Chondrocyte (in vitro differentiated cells): ENCODE data around the gene LTBP2. TPM values are rescaled to one million over a fixed set of nuclear protein-coding genes. Genes with fewer than 3 reads are reported as not detected.

Source experiments
- DNase-seq: peaks from one replicate; pipeline ENCODE4 v3.0.0; 2021; ENCODE audit warnings: mixed read lengths, low spot score
- H3K27ac Mint-ChIP-seq: one replicate; pipeline ENCODE4 v1.8.0; 2021; ENCODE audit warnings: mild to moderate bottlenecking, moderate library complexity, mixed read lengths; ENCODE audit not compliant: unreplicated experiment
- H3K27me3 Mint-ChIP-seq: 2 replicates; pipeline ENCODE4 v1.8.0; 2021; ENCODE audit warnings: low read depth, mixed read lengths
- H3K36me3 Mint-ChIP-seq: 2 replicates; pipeline ENCODE4 v1.8.0; 2021; ENCODE audit warnings: low read depth, mixed read lengths
- H3K4me1 Mint-ChIP-seq: 2 replicates; pipeline ENCODE4 v1.8.0; 2021; ENCODE audit warnings: low read depth, mild to moderate bottlenecking, mixed read lengths
- H3K4me3 Mint-ChIP-seq: one replicate; pipeline ENCODE4 v1.8.0; 2021; ENCODE audit warnings: mild to moderate bottlenecking, moderate library complexity, mixed read lengths; ENCODE audit not compliant: unreplicated experiment
- H3K9me3 Mint-ChIP-seq: 2 replicates; pipeline ENCODE4 v1.8.0; 2021; ENCODE audit warnings: low read depth, mixed read lengths
- total RNA-seq: library from RNA; stranded (reverse); gene quantifications from 3 replicates; pipeline ENCODE4 v1.2.1, GENCODE V29; 2021
- TF ChIP-seq, protein P1 (sequence below): fragments of 200-600 bp; sonication (generic); IDR thresholded peaks from 2 replicates; pipeline ENCODE4 v1.5.0; 2021; ENCODE audit warnings: antibody characterized with exemption, mild to moderate bottlenecking, moderate library complexity

The LTBP2 gene
- total RNA-seq, 1 donor from 2014 or later = 215 TPM

DNA sequence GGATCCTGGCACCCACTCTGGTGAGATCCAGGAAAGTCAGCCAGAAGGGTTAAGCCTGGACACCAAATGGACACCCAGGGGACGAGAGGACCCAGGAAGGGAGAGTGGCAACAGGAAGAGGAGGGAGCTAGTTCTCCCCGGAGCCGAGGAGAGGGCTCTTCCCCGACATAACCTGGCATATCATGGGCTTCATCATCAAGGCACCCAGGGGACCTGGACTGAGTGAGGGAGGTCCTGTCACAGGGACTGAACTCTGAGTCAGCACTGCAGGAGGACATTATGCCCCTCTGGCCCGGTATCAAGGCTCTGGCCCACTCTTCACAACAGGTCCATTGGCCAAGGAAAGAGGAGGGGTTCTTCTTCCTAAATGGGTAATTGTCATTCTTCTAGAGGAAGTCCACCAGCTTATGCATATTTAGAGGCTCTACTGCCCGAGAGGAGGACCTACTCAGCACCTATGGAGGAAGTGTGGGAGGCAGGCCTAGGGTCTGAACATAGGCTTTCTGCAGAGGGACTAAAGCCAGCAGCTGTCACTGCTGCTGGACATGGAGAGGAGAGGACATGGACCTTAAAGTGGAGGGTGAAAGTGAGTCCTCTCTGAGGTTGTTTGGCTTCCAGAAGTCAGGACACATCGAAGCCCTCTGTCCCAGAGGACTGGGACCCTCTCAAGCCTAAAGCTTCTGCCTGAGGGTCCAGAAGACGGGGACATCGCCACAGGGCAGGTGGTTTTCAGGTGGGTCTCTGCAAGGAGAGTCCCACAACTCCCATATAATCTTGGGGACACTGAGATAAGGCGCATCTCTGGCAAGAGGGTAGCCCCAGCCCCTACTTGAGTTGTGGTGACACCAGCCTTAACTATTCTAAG, 99.8 kb downstream of the LTBP2 start:
- Mint-ChIP-seq H3K4me1 (peaks cover 67% of the 10 kb centered on the region), H3K36me3 (peaks cover 30% of the 10 kb centered on the region), H3K27ac (peak overlapping the region; percentile 87), H3K27me3 (no peaks in the 10 kb centered on the region), H3K9me3 (no peaks in the 10 kb centered on the region), H3K4me3 (no peak overlapping the region)
- no peak for DNase-seq
- TF ChIP-seq, protein P1, sequence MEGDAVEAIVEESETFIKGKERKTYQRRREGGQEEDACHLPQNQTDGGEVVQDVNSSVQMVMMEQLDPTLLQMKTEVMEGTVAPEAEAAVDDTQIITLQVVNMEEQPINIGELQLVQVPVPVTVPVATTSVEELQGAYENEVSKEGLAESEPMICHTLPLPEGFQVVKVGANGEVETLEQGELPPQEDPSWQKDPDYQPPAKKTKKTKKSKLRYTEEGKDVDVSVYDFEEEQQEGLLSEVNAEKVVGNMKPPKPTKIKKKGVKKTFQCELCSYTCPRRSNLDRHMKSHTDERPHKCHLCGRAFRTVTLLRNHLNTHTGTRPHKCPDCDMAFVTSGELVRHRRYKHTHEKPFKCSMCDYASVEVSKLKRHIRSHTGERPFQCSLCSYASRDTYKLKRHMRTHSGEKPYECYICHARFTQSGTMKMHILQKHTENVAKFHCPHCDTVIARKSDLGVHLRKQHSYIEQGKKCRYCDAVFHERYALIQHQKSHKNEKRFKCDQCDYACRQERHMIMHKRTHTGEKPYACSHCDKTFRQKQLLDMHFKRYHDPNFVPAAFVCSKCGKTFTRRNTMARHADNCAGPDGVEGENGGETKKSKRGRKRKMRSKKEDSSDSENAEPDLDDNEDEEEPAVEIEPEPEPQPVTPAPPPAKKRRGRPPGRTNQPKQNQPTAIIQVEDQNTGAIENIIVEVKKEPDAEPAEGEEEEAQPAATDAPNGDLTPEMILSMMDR = no peak

DNA sequence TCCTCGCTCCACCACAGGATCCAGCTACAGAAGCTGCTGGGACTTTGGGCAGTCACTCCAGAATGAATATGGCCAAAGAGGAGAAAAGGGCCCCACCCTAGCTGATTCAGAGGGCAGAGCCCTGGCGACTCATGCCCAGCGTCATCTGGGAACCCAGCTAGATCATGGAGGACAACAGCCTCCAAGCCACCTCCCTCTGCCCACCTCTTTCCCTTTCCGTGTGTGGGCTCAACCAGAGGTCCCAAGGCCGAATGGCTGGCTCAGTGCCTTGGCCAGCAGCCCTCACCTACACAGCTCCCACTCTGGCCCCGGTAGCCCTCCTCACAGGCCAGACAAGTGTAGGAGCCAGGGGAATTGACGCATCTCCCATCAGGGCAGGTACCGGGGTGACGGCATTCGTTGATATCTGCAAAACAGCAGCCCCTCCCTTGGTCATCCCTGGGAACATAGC, 101.1 kb downstream of the LTBP2 start:
- TF ChIP-seq, protein P1 = no peak
- H3K4me1 Mint-ChIP-seq = peaks cover 57% of the 10 kb centered on the region
- DNase-seq = no peak
- peaks cover 28% of the 10 kb centered on the region for H3K36me3 Mint-ChIP-seq
- H3K4me3 Mint-ChIP-seq = no peak overlapping the region
- no peaks in the 10 kb centered on the region for H3K27me3 Mint-ChIP-seq
- H3K9me3 Mint-ChIP-seq = no peaks in the 10 kb centered on the region
- H3K27ac Mint-ChIP-seq = peak overlapping the region; percentile 87

DNA sequence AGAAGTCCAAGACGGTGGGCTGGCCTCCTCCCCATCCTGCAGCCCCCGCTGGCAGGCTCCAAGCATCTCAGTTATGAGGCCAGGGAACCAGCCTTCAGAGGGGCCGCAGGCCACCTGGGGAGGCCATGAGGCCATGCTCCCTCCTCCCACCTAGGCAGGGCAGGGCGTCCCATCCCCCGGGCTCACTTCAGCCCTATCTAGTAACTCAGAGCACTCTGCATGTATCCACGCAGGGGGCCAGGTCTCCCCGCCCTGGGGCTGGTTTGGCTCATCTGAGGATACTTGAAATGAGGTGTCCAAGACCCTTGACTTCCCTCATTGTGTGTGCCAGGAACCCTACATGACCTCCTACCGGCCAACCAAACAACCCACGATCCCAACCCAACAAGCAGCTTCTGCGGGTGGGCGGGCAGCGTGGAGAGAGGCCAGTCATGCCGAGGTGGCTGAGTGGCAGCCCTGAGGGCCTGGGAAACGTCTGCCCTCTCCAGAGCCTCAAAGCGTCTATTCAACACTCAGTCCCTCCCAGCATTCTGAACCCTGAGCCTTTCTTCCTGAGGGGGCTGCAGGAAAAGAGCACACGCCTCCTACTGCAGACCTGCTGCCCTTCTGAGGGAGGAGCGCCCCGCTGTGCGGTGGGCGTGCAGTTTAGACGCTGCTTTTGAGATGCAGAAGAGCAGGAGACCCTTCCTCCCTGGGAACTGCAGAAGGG, 101.7 kb downstream of the LTBP2 start:
- TF ChIP-seq, protein P1 = no peak
- H3K9me3 Mint-ChIP-seq = no peaks in the 10 kb centered on the region
- peaks cover 27% of the 10 kb centered on the region for H3K36me3 Mint-ChIP-seq
- H3K4me1 Mint-ChIP-seq = peaks cover 51% of the 10 kb centered on the region
- no peak for DNase-seq
- H3K27ac Mint-ChIP-seq = peak overlapping the region; percentile 87
- no peak overlapping the region for H3K4me3 Mint-ChIP-seq
- no peaks in the 10 kb centered on the region for H3K27me3 Mint-ChIP-seq

DNA sequence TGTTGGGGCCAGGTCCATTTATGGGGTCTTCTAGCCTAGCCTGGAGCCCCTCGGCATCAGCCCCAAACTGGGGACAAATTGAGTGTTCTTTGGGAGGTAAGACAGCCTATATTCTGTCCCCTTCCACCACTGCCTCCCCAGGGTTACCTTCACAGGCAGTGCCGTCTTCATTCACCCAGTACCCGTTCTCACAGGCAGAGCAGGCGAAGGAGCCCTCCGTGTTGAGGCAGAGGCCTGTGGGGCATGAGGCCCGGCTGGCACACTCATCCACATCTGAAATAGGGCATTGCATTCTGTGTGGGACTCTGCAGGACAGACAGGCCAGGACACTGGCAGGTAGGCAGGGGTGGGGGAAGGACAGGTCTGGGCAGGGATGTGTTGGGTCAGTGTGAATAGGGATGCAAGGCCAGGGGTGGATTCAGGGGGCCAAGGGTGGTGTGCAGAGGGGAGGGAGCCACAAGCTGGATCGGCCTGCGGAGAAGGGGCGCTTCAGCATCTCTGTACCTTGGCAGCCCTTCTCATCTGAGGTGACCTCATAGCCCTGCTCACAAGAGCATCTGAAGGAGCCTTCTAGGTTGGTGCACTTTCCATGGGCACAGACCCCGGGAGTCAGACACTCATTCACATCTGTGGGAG, 102.3 kb downstream of the LTBP2 start:
- Mint-ChIP-seq H3K27me3 (no peaks in the 10 kb centered on the region), H3K36me3 (peaks cover 27% of the 10 kb centered on the region), H3K9me3 (no peaks in the 10 kb centered on the region), H3K4me3 (no peak overlapping the region), H3K27ac (peak overlapping the region; percentile 51), H3K4me1 (peaks cover 45% of the 10 kb centered on the region)
- TF ChIP-seq, protein P1 = no peak
- DNase-seq = no peak

DNA sequence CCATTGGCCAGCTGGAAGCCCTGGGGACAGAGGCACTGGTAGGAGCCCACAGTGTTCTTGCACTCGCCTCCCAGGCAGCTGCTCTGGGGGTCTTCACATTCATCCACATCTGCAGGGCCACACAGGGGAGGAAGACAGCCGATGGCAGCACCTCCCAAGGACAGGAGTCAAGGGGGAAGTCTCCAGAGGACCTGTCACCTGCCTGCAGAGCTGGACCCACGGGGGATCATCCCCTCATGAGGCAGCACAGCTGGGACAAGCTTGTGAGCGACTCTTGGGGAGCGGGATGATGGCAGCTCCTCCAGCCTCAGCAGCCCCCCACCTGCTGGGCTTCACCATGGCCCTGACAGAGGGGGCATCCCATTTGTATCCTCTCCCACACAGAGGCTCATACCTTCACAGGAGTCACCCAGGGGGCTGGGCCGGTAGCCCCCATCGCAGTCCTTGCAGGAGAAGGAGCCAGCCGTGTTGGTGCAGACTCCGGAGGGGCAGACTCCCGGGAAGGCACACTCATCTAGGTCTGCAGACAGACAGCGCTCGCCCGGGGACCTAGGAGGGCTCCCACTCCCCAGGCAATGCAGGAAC, 103.1 kb downstream of the LTBP2 start:
- H3K9me3 Mint-ChIP-seq = no peaks in the 10 kb centered on the region
- peaks cover 37% of the 10 kb centered on the region for H3K4me1 Mint-ChIP-seq
- no peaks in the 10 kb centered on the region for H3K27me3 Mint-ChIP-seq
- no peak overlapping the region for H3K27ac Mint-ChIP-seq
- peaks cover 30% of the 10 kb centered on the region for H3K36me3 Mint-ChIP-seq
- TF ChIP-seq, protein P1 = no peak
- H3K4me3 Mint-ChIP-seq = no peak overlapping the region
- DNase-seq = peak; percentile 82
